Chondrocyte (in vitro differentiated cells): ENCODE results near the gene NUDT7. TPM values are rescaled to one million over a fixed set of nuclear protein-coding genes. Genes with fewer than 3 reads are reported as not detected.

Source experiments
- DNase-seq: peaks from one replicate; pipeline ENCODE4 v3.0.0; 2021; ENCODE audit warnings: mixed read lengths, low spot score
- H3K27ac Mint-ChIP-seq: one replicate; pipeline ENCODE4 v1.8.0; 2021; ENCODE audit warnings: mild to moderate bottlenecking, moderate library complexity, mixed read lengths; ENCODE audit not compliant: unreplicated experiment
- H3K27me3 Mint-ChIP-seq: 2 replicates; pipeline ENCODE4 v1.8.0; 2021; ENCODE audit warnings: low read depth, mixed read lengths
- H3K36me3 Mint-ChIP-seq: 2 replicates; pipeline ENCODE4 v1.8.0; 2021; ENCODE audit warnings: low read depth, mixed read lengths
- H3K4me1 Mint-ChIP-seq: 2 replicates; pipeline ENCODE4 v1.8.0; 2021; ENCODE audit warnings: low read depth, mild to moderate bottlenecking, mixed read lengths
- H3K4me3 Mint-ChIP-seq: one replicate; pipeline ENCODE4 v1.8.0; 2021; ENCODE audit warnings: mild to moderate bottlenecking, moderate library complexity, mixed read lengths; ENCODE audit not compliant: unreplicated experiment
- H3K9me3 Mint-ChIP-seq: 2 replicates; pipeline ENCODE4 v1.8.0; 2021; ENCODE audit warnings: low read depth, mixed read lengths
- CTCF ChIP-seq: fragments of 200-600 bp; sonication (generic); IDR thresholded peaks from 2 replicates; pipeline ENCODE4 v1.5.0; 2021; ENCODE audit warnings: antibody characterized with exemption, mild to moderate bottlenecking, moderate library complexity
- long read RNA-seq: library from polyadenylated mRNA; stranded (forward); transcript quantifications from one replicate; pipeline ENCODE4 v2.0.0, GENCODE V29; 2021
- total RNA-seq: library from RNA; stranded (reverse); gene quantifications from 3 replicates; pipeline ENCODE4 v1.2.1, GENCODE V29; 2021

Gene NUDT7
- total RNA-seq, result 1.4 to 2.1 TPM (median 1.6 TPM) in 3 replicates
- long read RNA-seq, partial matches to known transcripts, result 1 of 2 reads
- long read RNA-seq, other reads (novel, unspliced or antisense), result 1 of 2 reads

GRCh38 chr16:77722309-77723107 lies at the start of gene NUDT7:
TSS of gene NUDT7 (plus strand) at chr16:77722514. CDS start at chr16:77722583, 69 bp downstream.
- Mint-ChIP-seq H3K4me1 (peaks cover 11% of the 10 kb centered on the region), H3K27me3 (no peaks in the 10 kb centered on the region), H3K27ac (peak within 1 kb of the TSS; percentile 61), H3K4me3 (peak within 1 kb of the TSS; percentile 80), H3K9me3 (peaks cover 3% of the 10 kb centered on the region), H3K36me3 (no peaks in the 10 kb centered on the region)
- TF ChIP-seq CTCF, result peak; percentile 62
- DNase-seq, result peak; percentile 99

- no peak for TF ChIP-seq CTCF
- no peaks in the 10 kb centered on the region for H3K36me3 Mint-ChIP-seq
- no peak overlapping the region for H3K27ac Mint-ChIP-seq
- H3K27me3 Mint-ChIP-seq, result peaks cover 11% of the 10 kb centered on the region
- no peak overlapping the region for H3K4me3 Mint-ChIP-seq
- no peaks in the 10 kb centered on the region for H3K9me3 Mint-ChIP-seq
- DNase-seq, result no peak
- H3K4me1 Mint-ChIP-seq, result no peaks in the 10 kb centered on the region
These were observed 47.4 kb upstream of the NUDT7 start for GRCh38 chr16:77674888-77675287.

GRCh38 chr16:77675464-77676324 lies 46.6 kb upstream of the NUDT7 start:
- Mint-ChIP-seq H3K36me3 (no peaks in the 10 kb centered on the region), H3K4me1 (no peaks in the 10 kb centered on the region), H3K27me3 (peaks cover 14% of the 10 kb centered on the region), H3K4me3 (no peak overlapping the region), H3K9me3 (no peaks in the 10 kb centered on the region), H3K27ac (no peak overlapping the region)
- no peak for DNase-seq
- TF ChIP-seq CTCF, result peak; percentile 90

GRCh38 chr16:77677129-77677528 lies 45.2 kb upstream of the NUDT7 start:
- peaks cover 21% of the 10 kb centered on the region for H3K27me3 Mint-ChIP-seq
- no peaks in the 10 kb centered on the region for H3K36me3 Mint-ChIP-seq
- no peaks in the 10 kb centered on the region for H3K9me3 Mint-ChIP-seq
- no peak overlapping the region for H3K4me3 Mint-ChIP-seq
- no peak for DNase-seq
- no peak overlapping the region for H3K27ac Mint-ChIP-seq
- H3K4me1 Mint-ChIP-seq, result no peaks in the 10 kb centered on the region
- TF ChIP-seq CTCF, result no peak

GRCh38 chr16:77679391-77679790 lies 42.9 kb upstream of the NUDT7 start:
- H3K9me3 Mint-ChIP-seq, result no peaks in the 10 kb centered on the region

More at GRCh38 chr16:77679391-77679790, 42.9 kb upstream of the NUDT7 start:
- Mint-ChIP-seq H3K4me1 (no peaks in the 10 kb centered on the region), H3K4me3 (no peak overlapping the region), H3K27ac (no peak overlapping the region), H3K27me3 (peaks cover 29% of the 10 kb centered on the region), H3K36me3 (no peaks in the 10 kb centered on the region)
- TF ChIP-seq CTCF, result no peak
- no peak for DNase-seq
